Smooth muscle cell (in vitro differentiated cells): ENCODE results near the gene GNB3. TPM values are rescaled to one million over a fixed set of nuclear protein-coding genes. Genes with fewer than 3 reads are reported as not detected.
A peak's percentile ranks its signal among the peaks of the same experiment; 100 is the strongest.
"Not testable (repeated sequence)": the region's sequence is repeated elsewhere in the genome, so short reads cannot be mapped to it uniquely, and the experiment has no call there.

Source experiments
- DNase-seq: peaks from one replicate; lab custom pipeline; 2025; ENCODE audit not compliant: unreplicated experiment; lab: John Stamatoyannopoulos, UW
- H2AFZ ChIP-seq: fragments of 200-600 bp; sonication (generic); 2 replicates; pipeline ENCODE4 v1.6.0; 2016; ENCODE audit warnings: antibody characterized with exemption, low read depth, mild to moderate bottlenecking
- H3F3A ChIP-seq: fragments of 200-600 bp; sonication (generic); 2 replicates; pipeline ENCODE4 v1.6.0; 2017; ENCODE audit warnings: antibody characterized with exemption, low read depth
- H3K27ac ChIP-seq: fragments of 200-600 bp; sonication (generic); 2 replicates; pipeline ENCODE4 v1.5.1; 2016; ENCODE audit warnings: low read depth, mild to moderate bottlenecking
- H3K27me3 ChIP-seq: fragments of 200-600 bp; sonication (generic); 2 replicates; pipeline ENCODE4 v1.6.1; 2016; ENCODE audit warnings: low read depth, mild to moderate bottlenecking
- H3K36me3 ChIP-seq: fragments of 200-600 bp; sonication (generic); 2 replicates; pipeline ENCODE4 v1.5.1; 2016; ENCODE audit warnings: low read depth
- H3K4me1 ChIP-seq: fragments of 200-600 bp; sonication (generic); 2 replicates; pipeline ENCODE4 v1.5.1; 2016; ENCODE audit warnings: low read depth
- H3K4me2 ChIP-seq: fragments of 200-600 bp; sonication (generic); 2 replicates; pipeline ENCODE4 v1.6.0; 2016; ENCODE audit warnings: mild to moderate bottlenecking
- H3K4me3 ChIP-seq: fragments of 200-600 bp; sonication (generic); 2 replicates; pipeline ENCODE4 v1.5.1; 2016; ENCODE audit warnings: mild to moderate bottlenecking
- H3K79me2 ChIP-seq: fragments of 200-600 bp; sonication (generic); 2 replicates; pipeline ENCODE4 v1.6.0; 2016; ENCODE audit warnings: low read depth, mild to moderate bottlenecking
- H3K9ac ChIP-seq: fragments of 200-600 bp; sonication (generic); 2 replicates; pipeline ENCODE4 v1.6.0; 2016; ENCODE audit warnings: low read depth
- H3K9me3 ChIP-seq: fragments of 200-600 bp; sonication (generic); replicated peaks from 2 replicates; pipeline ENCODE4 v1.5.1; 2016; ENCODE audit warnings: low read depth
- H4K20me1 ChIP-seq: fragments of 200-600 bp; sonication (generic); 2 replicates; pipeline ENCODE4 v1.6.0; 2016; ENCODE audit warnings: low read depth
- WGBS: methylation state at CpG from one replicate; pipeline ENCODE4 v1.1.7; 2016; ENCODE audit warnings: low lambda C conversion rate; 5-methylcytosine and 5-hydroxymethylcytosine counted together
- polyA plus RNA-seq: library from polyadenylated mRNA; unstranded; fragments of >200 nt; fragmentation: Nextera tagmentation; extraction: Ambion mirVana; gene quantifications from 2 replicates; pipeline ENCODE4 v1.2.1, GENCODE V29; 2016
- total RNA-seq: library from RNA; depleted of rRNA; stranded (reverse); fragments of >200 nt; gene quantifications from 2 replicates; pipeline ENCODE4 v1.2.3, GENCODE V29; 2014
- TF ChIP-seq, protein P1 (sequence below): fragments of 200-600 bp; sonication (generic); IDR thresholded peaks from 2 replicates; pipeline ENCODE4 v1.5.1; 2017; ENCODE audit warnings: borderline replicate concordance, mild to moderate bottlenecking, antibody characterized with exemption; ENCODE audit not compliant: insufficient read depth, poor library complexity, severe bottlenecking

The GNB3 gene
- total and polyA plus RNA-seq, 2 experiments from 2014 or later: 6.2 to 6.3 TPM

DNA sequence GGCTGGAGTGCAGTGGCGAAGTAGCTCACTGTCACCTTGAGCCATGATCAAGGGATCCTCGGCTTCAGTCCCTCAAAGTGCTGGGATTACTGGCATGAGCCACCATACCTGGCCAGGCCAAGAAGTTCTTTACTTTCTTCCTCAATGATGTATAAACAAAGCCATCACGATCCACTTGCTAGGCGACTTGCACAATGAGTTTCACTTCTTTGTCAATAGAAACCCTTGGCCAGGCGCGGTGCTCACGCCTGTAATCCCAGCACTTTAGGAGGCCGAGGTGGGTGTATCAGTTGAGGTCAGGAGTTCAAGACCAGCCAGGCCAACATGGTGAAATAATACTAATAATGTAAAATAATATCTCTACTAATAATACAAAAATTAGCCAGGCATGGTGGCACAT, 46.7 kb downstream of the GNB3 start:
- DNase-seq: no peak
- Histone ChIP-seq H3K9ac (no peak overlapping the region), H3K9me3 (no peaks in the 10 kb centered on the region), H3K36me3 (no peaks in the 10 kb centered on the region), H4K20me1 (no peaks in the 10 kb centered on the region), H3K27me3 (no peaks in the 10 kb centered on the region), H3K79me2 (no peaks in the 10 kb centered on the region), H3K4me1 (peaks cover 16% of the 10 kb centered on the region), H3K4me2 (no peak overlapping the region), H3K27ac (no peak overlapping the region), H3F3A (no peaks in the 10 kb centered on the region), H2AFZ (no peak overlapping the region), H3K4me3 (no peak overlapping the region)
- WGBS: 96% methylated on average over 8 of the region's 8 CpGs
- TF ChIP-seq, protein P1, sequence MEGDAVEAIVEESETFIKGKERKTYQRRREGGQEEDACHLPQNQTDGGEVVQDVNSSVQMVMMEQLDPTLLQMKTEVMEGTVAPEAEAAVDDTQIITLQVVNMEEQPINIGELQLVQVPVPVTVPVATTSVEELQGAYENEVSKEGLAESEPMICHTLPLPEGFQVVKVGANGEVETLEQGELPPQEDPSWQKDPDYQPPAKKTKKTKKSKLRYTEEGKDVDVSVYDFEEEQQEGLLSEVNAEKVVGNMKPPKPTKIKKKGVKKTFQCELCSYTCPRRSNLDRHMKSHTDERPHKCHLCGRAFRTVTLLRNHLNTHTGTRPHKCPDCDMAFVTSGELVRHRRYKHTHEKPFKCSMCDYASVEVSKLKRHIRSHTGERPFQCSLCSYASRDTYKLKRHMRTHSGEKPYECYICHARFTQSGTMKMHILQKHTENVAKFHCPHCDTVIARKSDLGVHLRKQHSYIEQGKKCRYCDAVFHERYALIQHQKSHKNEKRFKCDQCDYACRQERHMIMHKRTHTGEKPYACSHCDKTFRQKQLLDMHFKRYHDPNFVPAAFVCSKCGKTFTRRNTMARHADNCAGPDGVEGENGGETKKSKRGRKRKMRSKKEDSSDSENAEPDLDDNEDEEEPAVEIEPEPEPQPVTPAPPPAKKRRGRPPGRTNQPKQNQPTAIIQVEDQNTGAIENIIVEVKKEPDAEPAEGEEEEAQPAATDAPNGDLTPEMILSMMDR: no peak

DNA sequence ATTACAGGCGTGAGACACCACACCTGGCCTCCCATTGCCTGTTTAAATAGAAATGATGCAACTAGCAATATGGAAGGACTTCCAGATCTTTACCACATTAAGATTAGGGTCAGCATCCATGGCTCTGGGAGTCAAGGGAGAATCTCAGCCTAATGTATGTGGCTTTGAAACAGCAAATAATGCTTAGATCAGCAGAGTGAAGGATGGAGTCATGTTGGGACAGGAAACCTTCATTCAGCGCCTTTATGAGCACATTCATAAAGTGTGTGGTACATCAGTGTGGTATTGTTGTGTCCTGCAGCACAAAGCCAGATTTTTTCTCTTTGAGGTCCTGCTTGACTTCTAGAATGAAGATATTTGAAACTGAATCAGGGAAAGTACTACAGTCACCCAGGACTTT, 47.6 kb downstream of the GNB3 start:
- Histone ChIP-seq H3K36me3 (no peaks in the 10 kb centered on the region), H3K4me2 (no peak overlapping the region), H4K20me1 (no peaks in the 10 kb centered on the region), H3K9me3 (no peaks in the 10 kb centered on the region), H3K27me3 (no peaks in the 10 kb centered on the region), H3K9ac (no peak overlapping the region), H3K4me1 (peaks cover 16% of the 10 kb centered on the region), H3K79me2 (no peaks in the 10 kb centered on the region), H2AFZ (no peak overlapping the region), H3K4me3 (no peak overlapping the region), H3F3A (no peaks in the 10 kb centered on the region), H3K27ac (no peak overlapping the region)
- no peak for DNase-seq
- TF ChIP-seq, protein P1: no peak
- WGBS: 89% methylated on average over 2 of the region's 2 CpGs

GRCh38 chr12:6888794-6889193, 48.1 kb downstream of the GNB3 start:
- not testable (repeated sequence) for H3K9me3 ChIP-seq, H3K4me3 ChIP-seq, H3K79me2 ChIP-seq, H4K20me1 ChIP-seq, H3K27ac ChIP-seq, H3K9ac ChIP-seq, H2AFZ ChIP-seq, H3K4me2 ChIP-seq, H3F3A ChIP-seq, H3K36me3 ChIP-seq, H3K27me3 ChIP-seq, DNase-seq
- peaks cover 16% of the 10 kb centered on the region for H3K4me1 ChIP-seq
- WGBS: 85% methylated on average over 7 of the region's 7 CpGs

GRCh38 chr12:6889775-6890573, 49.2 kb downstream of the GNB3 start:
- Histone ChIP-seq H3K27ac (peak overlapping the region; percentile 81), H3K4me1 (peaks cover 16% of the 10 kb centered on the region), H3K4me2 (peak overlapping the region; percentile 78)
- H3K36me3 ChIP-seq, H3K4me3 ChIP-seq, H2AFZ ChIP-seq, H3K27me3 ChIP-seq, H3F3A ChIP-seq, H3K9ac ChIP-seq, H3K9me3 ChIP-seq, H4K20me1 ChIP-seq, DNase-seq, H3K79me2 ChIP-seq: not testable (repeated sequence)
- 94% methylated on average over 16 of the region's 21 CpGs for WGBS
